HuH-7.5 (cell line): ENCODE measurements around the gene PRKG1.

Experiments
- DNase-seq: peaks from one replicate; pipeline ENCODE4 v3.0.0; 2011; ENCODE audit warnings: low spot score

The PRKG1 gene

GRCh38 chr10:51760864-51761640 is 686.8 kb downstream of the PRKG1 start:
- DNase-seq, result no peak

- DNase-seq, result no peak
Measured at GRCh38 chr10:51763746-51764145, 689.5 kb downstream of the PRKG1 start.

DNA sequence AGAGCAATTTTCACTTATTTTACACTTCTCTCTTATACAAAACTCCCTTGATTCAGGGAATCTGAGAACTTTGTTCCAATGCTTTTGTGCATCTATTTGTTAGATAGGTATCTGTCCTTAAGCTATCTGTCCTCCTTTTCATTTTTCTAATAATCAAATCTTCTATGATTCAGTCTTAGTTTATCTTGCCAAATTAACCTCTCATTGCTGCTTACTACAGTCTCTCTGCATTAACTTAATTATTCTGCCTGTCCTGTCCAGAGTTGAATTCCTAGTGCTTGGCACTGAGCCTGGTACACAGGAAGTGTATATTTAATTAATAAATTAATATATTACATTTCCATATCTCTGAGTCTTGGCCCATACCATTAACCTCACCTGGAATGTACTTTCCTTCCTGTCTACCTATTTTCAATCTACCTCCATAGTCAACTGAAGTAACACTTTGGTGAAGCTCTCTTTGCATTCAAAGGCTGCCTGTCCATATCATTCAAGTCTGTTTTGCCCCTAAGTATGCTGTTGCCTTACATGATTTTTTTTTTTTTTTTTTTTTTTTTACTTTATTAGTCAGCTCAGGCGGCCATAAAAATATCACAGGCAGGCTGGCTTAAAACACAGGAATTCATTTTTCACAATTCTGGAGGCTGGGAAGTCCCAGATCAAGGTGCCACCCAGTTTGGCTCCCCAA is 691.1 kb downstream of the PRKG1 start:
- no peak for DNase-seq

- DNase-seq, result no peak
Measured at GRCh38 chr10:51766423-51767102, 692.3 kb downstream of the PRKG1 start.

DNA sequence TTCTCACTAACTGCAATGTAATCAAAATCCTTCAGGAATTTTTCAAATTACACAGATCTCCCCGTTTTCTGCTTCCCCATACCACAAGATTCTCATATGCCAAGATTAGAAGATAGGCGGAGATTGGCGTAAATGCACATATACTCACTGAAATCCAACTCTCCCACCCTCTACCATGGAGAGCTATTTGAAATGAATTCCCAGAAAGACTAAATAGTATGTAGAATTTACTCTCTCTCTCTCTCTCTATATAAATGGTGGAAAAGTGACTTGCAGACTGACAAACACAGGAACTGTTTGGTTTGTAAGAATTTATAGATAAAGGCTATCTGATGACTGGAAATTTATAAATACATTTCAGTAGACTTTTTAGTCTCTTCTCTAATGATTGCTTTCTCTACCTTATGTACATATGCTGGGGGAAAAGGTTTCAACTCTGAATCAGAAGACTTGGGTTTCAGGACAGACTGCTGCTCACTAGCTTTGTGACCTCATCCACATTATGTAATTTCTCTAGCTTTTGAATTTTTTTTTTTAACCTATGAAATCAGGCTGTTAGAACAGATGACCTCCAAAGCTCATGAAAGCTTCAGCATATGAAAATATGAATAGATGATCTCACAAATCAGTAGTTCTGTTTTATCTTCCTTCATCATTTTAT is 692.9 kb downstream of the PRKG1 start:
- DNase-seq, result no peak

- DNase-seq, result no peak
Measured at GRCh38 chr10:51768886-51769465, 694.7 kb downstream of the PRKG1 start.

DNA sequence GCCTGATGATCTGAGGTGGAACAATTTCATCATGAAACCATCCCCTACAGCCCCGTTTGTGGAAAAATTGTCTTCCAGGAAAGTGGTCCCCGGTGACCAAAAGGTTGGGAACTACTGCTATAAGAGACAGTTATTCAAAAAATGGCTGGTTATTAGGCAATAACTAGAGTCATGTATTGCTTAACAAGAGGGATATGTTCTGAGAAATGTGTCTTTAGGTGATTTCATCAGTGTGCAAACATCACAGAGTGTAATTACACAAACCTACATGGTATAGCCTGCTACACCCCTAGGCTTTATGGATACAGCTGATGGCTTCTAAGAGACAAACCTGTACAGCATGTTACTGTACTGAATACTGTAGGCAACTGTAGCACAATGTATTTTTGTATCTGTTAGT is 696.4 kb downstream of the PRKG1 start:
- no peak for DNase-seq

DNA sequence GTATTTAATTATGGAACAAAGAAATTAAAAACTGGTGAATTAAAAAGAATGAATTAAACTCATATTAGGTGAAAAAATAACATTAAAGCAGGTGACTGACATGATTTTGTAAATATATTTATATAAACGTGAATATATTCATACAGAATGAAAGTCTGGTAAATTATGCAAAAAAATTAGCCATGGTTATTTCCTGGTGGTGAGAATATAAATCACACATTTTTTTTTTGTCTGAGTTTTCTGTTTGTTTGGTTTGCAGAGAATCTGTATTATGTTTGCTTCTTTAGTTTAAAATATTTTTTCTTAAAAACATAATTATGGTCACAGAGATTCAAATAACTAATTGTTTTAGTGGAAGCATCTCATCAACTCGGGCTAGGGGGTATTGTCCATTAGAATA is 698.1 kb downstream of the PRKG1 start:
- DNase-seq, result no peak

DNA sequence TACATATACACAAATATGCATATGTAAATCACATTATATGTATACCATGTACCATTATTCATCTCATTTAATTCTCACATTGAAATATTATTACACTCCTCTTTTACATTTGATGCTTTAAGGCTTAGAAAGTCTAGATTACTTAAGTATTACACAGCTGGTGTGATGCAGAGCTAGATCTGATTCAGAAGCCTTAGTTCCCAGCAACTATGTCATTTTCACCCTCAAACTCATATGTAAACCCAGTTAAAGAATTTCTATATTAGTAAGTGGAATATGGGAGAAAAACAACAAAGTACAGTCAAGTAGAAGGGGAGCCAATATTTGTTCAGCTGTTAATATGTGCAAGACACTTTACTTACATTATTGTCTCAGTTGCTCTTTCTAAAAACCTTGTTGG is 699.4 kb downstream of the PRKG1 start:
- no peak for DNase-seq

DNA sequence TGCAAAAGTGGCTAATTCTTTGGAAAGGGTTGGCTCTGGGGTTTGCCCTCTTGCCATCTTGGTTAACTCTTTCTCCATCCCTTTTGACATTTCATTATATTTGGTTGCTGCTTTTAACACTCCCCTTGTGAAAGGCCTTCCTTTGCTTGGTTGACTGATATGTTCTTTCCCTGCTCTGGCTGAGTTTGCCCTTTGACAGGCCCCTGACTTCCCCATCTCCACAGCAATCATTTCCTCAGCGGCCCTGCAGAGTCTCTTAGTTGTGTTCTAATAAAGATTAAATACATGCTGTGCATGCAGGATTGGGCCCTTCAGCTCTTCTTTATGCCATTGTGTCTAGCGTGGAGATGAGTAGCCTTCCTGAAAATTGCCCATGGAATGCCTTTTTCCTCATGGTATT is 709.7 kb downstream of the PRKG1 start:
- no peak for DNase-seq

DNA sequence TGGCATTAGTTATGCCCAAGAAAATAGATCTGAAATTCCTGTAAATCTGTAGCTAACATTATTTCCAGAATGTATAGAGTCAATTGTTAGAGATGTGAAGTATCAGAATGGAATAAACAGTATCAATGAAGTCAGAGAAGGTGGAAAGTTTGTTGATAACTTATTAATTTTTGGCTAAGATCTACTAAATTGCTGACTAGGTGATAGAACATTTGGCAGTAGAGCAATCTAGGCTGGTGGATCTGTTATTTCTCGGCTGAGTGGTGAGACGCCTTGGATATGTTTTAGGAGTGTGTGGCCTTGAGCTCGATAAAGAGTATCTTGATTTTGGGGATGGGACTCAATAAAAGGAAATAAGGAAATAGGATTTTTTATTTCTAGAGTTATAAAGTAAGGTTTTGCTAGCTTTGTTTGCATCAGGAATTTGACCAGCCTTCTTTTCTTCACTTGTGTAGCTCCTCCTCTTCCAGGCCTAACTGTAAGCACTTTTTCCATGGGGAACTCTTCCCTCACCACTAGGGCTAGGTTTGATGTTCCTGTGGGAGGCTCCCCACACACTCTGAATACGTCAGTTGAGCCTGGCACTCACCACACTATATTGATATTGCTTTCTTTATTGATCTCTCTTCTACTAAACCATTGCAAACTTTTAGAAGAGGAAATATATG is 711.9 kb downstream of the PRKG1 start:
- DNase-seq, result no peak

GRCh38 chr10:51786684-51787035 is 712.4 kb downstream of the PRKG1 start:
- DNase-seq, result no peak

DNA sequence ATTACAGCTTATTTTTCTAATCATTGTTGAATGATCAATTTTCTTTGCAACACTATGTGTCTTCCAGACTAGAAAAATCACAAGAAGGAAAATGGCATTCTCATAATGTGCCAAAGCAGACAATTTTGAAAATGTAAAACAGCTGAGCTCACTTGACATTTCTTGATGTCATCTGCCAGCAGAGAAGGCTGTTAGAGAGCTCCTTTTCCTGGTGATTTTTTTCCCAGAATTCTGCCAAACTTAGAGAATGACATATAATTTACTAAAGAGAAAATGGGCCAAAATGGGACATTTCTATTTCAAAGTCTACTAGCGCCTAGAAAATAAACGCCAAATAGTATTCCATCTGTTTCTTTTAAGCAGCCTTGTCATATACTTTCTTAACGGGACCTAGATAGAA is 714.0 kb downstream of the PRKG1 start:
- DNase-seq, result no peak

DNA sequence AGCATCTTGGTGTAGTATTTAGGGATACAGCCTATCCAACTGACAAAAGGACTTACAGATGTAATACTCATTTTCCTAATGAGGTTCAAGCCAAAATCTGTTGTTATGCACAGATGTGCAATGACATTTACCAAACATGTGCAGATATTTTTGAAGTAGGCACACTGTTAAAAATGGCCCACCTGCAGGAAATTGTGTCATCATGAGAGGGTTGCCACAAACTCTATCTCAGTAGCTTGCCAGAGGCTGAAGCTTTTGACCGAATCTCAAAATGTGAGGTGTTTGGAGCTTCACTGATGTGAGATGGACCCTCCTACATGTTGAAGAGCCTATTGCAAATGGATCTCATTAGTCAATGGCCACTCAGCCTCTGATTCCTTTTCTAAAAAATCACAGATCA is 714.8 kb downstream of the PRKG1 start:
- no peak for DNase-seq

DNA sequence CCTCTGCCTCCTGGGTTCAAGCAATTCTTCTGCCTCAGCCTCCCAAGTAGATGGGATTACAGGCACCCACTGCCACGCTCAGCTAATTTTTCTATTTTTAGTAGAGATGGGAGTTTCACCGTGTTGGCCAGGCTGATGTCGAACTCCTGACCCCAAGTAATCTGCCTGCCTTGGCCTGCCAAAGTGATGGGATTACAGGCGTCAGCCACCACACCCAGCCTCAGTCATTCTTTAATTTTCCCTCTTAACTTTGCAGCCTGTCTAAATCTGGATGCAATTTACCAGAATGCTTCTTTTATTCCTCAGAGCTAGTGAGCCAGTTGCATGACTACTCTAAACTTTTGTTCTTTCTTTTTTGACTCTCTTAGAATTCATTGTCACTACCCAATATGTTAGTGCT is 715.6 kb downstream of the PRKG1 start:
- no peak for DNase-seq

DNA sequence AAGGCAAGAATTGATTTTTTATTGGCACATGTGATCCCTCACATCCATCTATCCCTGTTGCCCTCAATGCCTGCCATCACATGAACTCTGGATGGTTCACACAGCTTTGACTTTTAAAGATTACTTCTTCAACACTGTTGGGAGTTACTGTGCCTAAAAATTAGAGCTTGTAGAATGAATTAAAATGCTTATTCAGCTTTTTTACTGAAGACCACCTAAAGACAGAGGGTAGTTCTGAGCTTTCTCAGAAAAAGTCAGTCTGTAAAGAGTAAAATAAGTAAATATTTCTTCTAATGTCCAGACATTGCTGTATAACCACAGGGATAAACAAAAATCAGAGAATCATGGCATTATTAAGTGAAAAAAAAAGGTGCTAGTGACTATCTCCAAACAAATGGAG is 718.4 kb downstream of the PRKG1 start:
- DNase-seq, result no peak

GRCh38 chr10:51800121-51800520 is 725.8 kb downstream of the PRKG1 start:
- no peak for DNase-seq

- no peak for DNase-seq
Measured at GRCh38 chr10:51800725-51801424, 726.6 kb downstream of the PRKG1 start.

DNA sequence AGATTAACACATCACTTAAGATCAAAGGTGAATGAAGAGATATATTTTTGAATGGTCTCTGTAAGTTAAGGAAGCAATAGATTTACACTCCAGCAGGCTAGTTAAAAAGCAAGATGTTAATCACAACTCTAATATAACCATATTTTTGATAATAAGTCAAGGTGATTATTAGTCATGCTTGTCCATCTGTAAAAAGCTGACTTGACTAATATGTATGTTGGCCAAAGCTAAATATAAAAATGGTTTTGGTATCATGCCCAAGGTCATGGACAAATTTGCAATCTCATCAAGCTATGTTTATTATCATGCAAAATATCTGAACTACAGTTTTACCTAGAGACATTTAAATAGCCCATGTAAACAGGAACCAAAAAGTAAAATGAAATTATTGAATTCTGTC is 727.7 kb downstream of the PRKG1 start:
- DNase-seq, result no peak

GRCh38 chr10:51804866-51805265 is 730.6 kb downstream of the PRKG1 start:
- DNase-seq, result no peak
